Thyroid gland (tissue), 4 donors: ENCODE results near the gene LILRA6.

Experiments used
- CTCF ChIP-seq, 6 experiments: fragments of 200-600 bp in 3 of 6; fragments of 450-650 bp in 3 of 6; sonication (generic) in 3 of 6; IDR thresholded peaks; one replicate each; pipeline ENCODE4 v1.5.1; 2016 to 2019; ENCODE audit warnings: antibody characterized with exemption in 6 of 6, mild to moderate bottlenecking in 2 of 6, inconsistent platforms in 1 of 6, moderate library complexity in 1 of 6
- POLR2A ChIP-seq, 2 donors: fragments of 450-650 bp; IDR thresholded peaks; one replicate each; pipeline ENCODE4 v1.6.1; 2017; ENCODE audit warnings: antibody characterized with exemption in 2 of 2, mild to moderate bottlenecking in 2 of 2, moderate library complexity in 1 of 2

GRCh38 chr19:54253331-54254194, 11.0 kb upstream of the LILRA6 start:
- TF ChIP-seq CTCF (IDR thresholded peaks at IDR 0.05), result no peak
- no peak for TF ChIP-seq POLR2A (IDR thresholded peaks at IDR 0.05)
